Smooth muscle cell (in vitro differentiated cells): ENCODE data around the gene PAX4. TPM values are rescaled to one million over a fixed set of nuclear protein-coding genes. Genes with fewer than 3 reads are reported as not detected.

Source experiments
- DNase-seq: peaks from one replicate; lab custom pipeline; 2025; ENCODE audit not compliant: unreplicated experiment; lab: John Stamatoyannopoulos, UW
- H2AFZ ChIP-seq: fragments of 200-600 bp; sonication (generic); 2 replicates; pipeline ENCODE4 v1.6.0; 2016; ENCODE audit warnings: antibody characterized with exemption, low read depth, mild to moderate bottlenecking
- H3F3A ChIP-seq: fragments of 200-600 bp; sonication (generic); 2 replicates; pipeline ENCODE4 v1.6.0; 2017; ENCODE audit warnings: antibody characterized with exemption, low read depth
- H3K27ac ChIP-seq: fragments of 200-600 bp; sonication (generic); 2 replicates; pipeline ENCODE4 v1.5.1; 2016; ENCODE audit warnings: low read depth, mild to moderate bottlenecking
- H3K27me3 ChIP-seq: fragments of 200-600 bp; sonication (generic); 2 replicates; pipeline ENCODE4 v1.6.1; 2016; ENCODE audit warnings: low read depth, mild to moderate bottlenecking
- H3K36me3 ChIP-seq: fragments of 200-600 bp; sonication (generic); 2 replicates; pipeline ENCODE4 v1.5.1; 2016; ENCODE audit warnings: low read depth
- H3K4me1 ChIP-seq: fragments of 200-600 bp; sonication (generic); 2 replicates; pipeline ENCODE4 v1.5.1; 2016; ENCODE audit warnings: low read depth
- H3K4me2 ChIP-seq: fragments of 200-600 bp; sonication (generic); 2 replicates; pipeline ENCODE4 v1.6.0; 2016; ENCODE audit warnings: mild to moderate bottlenecking
- H3K4me3 ChIP-seq: fragments of 200-600 bp; sonication (generic); 2 replicates; pipeline ENCODE4 v1.5.1; 2016; ENCODE audit warnings: mild to moderate bottlenecking
- H3K79me2 ChIP-seq: fragments of 200-600 bp; sonication (generic); 2 replicates; pipeline ENCODE4 v1.6.0; 2016; ENCODE audit warnings: low read depth, mild to moderate bottlenecking
- H3K9ac ChIP-seq: fragments of 200-600 bp; sonication (generic); 2 replicates; pipeline ENCODE4 v1.6.0; 2016; ENCODE audit warnings: low read depth
- H3K9me3 ChIP-seq: fragments of 200-600 bp; sonication (generic); replicated peaks from 2 replicates; pipeline ENCODE4 v1.5.1; 2016; ENCODE audit warnings: low read depth
- H4K20me1 ChIP-seq: fragments of 200-600 bp; sonication (generic); 2 replicates; pipeline ENCODE4 v1.6.0; 2016; ENCODE audit warnings: low read depth
- WGBS: methylation state at CpG from one replicate; pipeline ENCODE4 v1.1.7; 2016; ENCODE audit warnings: low lambda C conversion rate; 5-methylcytosine and 5-hydroxymethylcytosine counted together
- polyA plus RNA-seq: library from polyadenylated mRNA; unstranded; fragments of >200 nt; fragmentation: Nextera tagmentation; extraction: Ambion mirVana; gene quantifications from 2 replicates; pipeline ENCODE4 v1.2.1, GENCODE V29; 2016
- total RNA-seq: library from RNA; depleted of rRNA; stranded (reverse); fragments of >200 nt; gene quantifications from 2 replicates; pipeline ENCODE4 v1.2.3, GENCODE V29; 2014
- TF ChIP-seq, protein P1 (sequence below): fragments of 200-600 bp; sonication (generic); IDR thresholded peaks from 2 replicates; pipeline ENCODE4 v1.5.1; 2017; ENCODE audit warnings: borderline replicate concordance, mild to moderate bottlenecking, antibody characterized with exemption; ENCODE audit not compliant: insufficient read depth, poor library complexity, severe bottlenecking

Gene PAX4, protein sequence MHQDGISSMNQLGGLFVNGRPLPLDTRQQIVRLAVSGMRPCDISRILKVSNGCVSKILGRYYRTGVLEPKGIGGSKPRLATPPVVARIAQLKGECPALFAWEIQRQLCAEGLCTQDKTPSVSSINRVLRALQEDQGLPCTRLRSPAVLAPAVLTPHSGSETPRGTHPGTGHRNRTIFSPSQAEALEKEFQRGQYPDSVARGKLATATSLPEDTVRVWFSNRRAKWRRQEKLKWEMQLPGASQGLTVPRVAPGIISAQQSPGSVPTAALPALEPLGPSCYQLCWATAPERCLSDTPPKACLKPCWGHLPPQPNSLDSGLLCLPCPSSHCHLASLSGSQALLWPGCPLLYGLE
- total RNA-seq (not detected in 2 replicates), polyA plus RNA-seq (not detected in 2 replicates)

DNA sequence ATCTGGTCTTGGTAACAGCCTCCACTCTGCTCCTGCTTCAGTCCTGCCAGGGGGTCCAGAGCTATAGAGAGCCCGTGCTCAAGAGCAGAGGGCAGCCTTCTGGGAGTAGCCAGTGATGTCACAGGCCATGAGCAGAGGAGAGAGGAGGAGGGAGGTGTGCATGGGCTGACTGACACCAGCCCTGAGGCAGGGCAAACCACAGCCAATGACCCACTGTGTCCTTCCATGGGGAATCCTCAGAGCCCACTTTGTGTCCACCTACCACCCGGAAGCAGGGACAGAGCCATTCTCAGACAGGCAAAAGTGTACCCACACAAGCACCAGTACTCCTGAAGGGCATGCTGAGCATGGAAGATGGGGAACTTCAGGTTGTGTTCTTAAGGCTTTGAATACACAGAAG, at the start of gene PAX4:
TSS of gene PAX4 (minus strand) at position 101 of the 400 bp plus-strand sequence. CDS start 2,214 bp downstream, outside the sequence.
- Histone ChIP-seq H3K36me3 (no peaks in the 10 kb centered on the region), H3K27ac (no peak within 1 kb of the TSS), H3F3A (no peaks in the 10 kb centered on the region), H3K9me3 (no peaks in the 10 kb centered on the region), H3K4me1 (no peaks in the 10 kb centered on the region), H3K4me3 (no peak within 1 kb of the TSS), H4K20me1 (no peaks in the 10 kb centered on the region), H3K27me3 (peaks cover 96% of the 10 kb centered on the region), H2AFZ (no peak within 1 kb of the TSS), H3K79me2 (no peaks in the 10 kb centered on the region), H3K4me2 (no peak within 1 kb of the TSS), H3K9ac (no peak within 1 kb of the TSS)
- WGBS, result 52% methylated on average over 2 of the region's 2 CpGs
- TF ChIP-seq, protein P1, sequence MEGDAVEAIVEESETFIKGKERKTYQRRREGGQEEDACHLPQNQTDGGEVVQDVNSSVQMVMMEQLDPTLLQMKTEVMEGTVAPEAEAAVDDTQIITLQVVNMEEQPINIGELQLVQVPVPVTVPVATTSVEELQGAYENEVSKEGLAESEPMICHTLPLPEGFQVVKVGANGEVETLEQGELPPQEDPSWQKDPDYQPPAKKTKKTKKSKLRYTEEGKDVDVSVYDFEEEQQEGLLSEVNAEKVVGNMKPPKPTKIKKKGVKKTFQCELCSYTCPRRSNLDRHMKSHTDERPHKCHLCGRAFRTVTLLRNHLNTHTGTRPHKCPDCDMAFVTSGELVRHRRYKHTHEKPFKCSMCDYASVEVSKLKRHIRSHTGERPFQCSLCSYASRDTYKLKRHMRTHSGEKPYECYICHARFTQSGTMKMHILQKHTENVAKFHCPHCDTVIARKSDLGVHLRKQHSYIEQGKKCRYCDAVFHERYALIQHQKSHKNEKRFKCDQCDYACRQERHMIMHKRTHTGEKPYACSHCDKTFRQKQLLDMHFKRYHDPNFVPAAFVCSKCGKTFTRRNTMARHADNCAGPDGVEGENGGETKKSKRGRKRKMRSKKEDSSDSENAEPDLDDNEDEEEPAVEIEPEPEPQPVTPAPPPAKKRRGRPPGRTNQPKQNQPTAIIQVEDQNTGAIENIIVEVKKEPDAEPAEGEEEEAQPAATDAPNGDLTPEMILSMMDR, result no peak
- DNase-seq, result no peak

DNA sequence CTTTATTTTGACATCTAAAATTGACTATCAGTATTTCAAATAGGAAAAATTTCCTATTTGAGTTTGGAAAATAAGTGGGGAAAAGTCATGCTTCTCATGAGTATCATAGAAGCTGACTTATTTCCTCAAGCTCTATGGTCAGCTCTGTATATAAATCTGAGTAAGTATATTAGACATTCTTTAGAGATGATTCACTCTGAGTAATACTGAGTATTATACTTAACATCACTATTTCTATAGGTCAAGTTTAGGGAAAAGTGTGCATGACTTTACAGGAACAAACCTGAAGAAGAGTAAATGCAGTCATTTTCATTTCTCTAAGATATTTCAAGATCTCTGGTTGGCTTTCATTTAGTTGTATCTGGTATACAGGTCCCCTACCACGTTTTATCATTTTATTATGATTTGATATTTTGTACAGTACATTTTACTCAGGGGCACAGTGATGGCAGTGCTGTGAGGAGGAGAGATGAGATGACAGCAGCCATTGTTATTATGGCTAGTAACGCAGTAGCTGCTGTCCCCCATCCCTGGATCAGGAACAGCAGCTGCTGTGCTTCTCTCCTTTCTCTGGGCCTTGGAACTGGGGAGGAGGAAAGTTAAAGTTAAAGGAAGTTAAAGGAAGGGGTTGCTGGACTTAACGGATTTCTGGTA, 49.2 kb upstream of the PAX4 start:
- DNase-seq, result no peak
- H3K9me3 ChIP-seq, result no peaks in the 10 kb centered on the region
- peak overlapping the region; percentile 61 for H3K4me2 ChIP-seq
- no peak overlapping the region for H3K4me3 ChIP-seq
- no peak overlapping the region for H2AFZ ChIP-seq
- H3K9ac ChIP-seq, result peak overlapping the region; percentile 8
- peaks cover 10% of the 10 kb centered on the region for H3F3A ChIP-seq
- no peaks in the 10 kb centered on the region for H3K27me3 ChIP-seq
- peaks cover 100% of the 10 kb centered on the region for H4K20me1 ChIP-seq
- TF ChIP-seq, protein P1, result no peak
- peak overlapping the region; percentile 72 for H3K27ac ChIP-seq
- peaks cover 100% of the 10 kb centered on the region for H3K79me2 ChIP-seq
- 89% methylated on average over 3 of the region's 3 CpGs for WGBS
- peaks cover 24% of the 10 kb centered on the region for H3K4me1 ChIP-seq
- H3K36me3 ChIP-seq, result no peaks in the 10 kb centered on the region

DNA sequence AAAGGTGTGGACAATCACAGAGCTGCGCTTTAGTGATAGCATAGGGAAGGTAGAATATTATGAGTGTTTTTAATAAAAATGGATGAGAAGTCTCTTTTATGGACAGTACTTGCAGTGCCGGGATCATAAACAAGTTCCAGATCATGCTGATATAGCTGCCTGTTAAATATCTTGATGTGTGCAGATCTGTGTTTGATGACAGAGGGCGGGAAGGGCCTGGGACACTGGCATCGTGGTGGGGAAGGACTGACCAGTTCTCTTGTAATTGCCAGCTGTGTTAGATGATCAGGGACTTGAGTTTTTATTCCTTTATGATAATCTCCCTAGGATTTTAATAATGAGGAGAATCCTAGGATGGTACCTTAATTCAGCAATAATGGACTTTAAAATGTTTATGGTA, 48.7 kb upstream of the PAX4 start:
- H3K79me2 ChIP-seq, result peaks cover 100% of the 10 kb centered on the region
- 90% methylated on average over 4 of the region's 4 CpGs for WGBS
- peaks cover 100% of the 10 kb centered on the region for H4K20me1 ChIP-seq
- no peak overlapping the region for H3K4me3 ChIP-seq
- peak overlapping the region; percentile 61 for H3K4me2 ChIP-seq
- peaks cover 24% of the 10 kb centered on the region for H3K4me1 ChIP-seq
- DNase-seq, result no peak
- TF ChIP-seq, protein P1, result no peak
- H3K9me3 ChIP-seq, result no peaks in the 10 kb centered on the region
- H2AFZ ChIP-seq, result no peak overlapping the region
- no peaks in the 10 kb centered on the region for H3K27me3 ChIP-seq
- H3F3A ChIP-seq, result peaks cover 10% of the 10 kb centered on the region
- H3K9ac ChIP-seq, result peak overlapping the region; percentile 1
- H3K36me3 ChIP-seq, result no peaks in the 10 kb centered on the region
- peak overlapping the region; percentile 72 for H3K27ac ChIP-seq
